Transverse colon (tissue), 4 donors: Measurements from ENCODE around the gene CRNN. TPM values are rescaled to one million over a fixed set of nuclear protein-coding genes. Genes with fewer than 3 reads are reported as not detected.

Experiments used
- DNase-seq: peaks from one replicate; pipeline ENCODE4 v3.0.0-alpha.2; 2019
- H3K27ac ChIP-seq, 4 donors: fragments of 200-600 bp; sonication (generic); 2 replicates each; pipeline ENCODE4 v1.5.1; 2016 to 2018; ENCODE audit warnings: inconsistent platforms in 4 of 4
- H3K27me3 ChIP-seq: fragments of 200-600 bp; sonication (generic); 2 replicates; pipeline ENCODE4 v1.5.1; 2017; ENCODE audit warnings: inconsistent platforms
- H3K36me3 ChIP-seq, 4 donors: fragments of 200-600 bp; sonication (generic); 2 replicates each; pipeline ENCODE4 v1.5.1; 2017 to 2019; ENCODE audit warnings: inconsistent platforms in 4 of 4
- H3K4me1 ChIP-seq, 4 donors: fragments of 200-600 bp; sonication (generic); 2 replicates each; pipeline ENCODE4 v1.5.1; 2017 to 2020; ENCODE audit warnings: inconsistent platforms in 4 of 4
- H3K4me3 ChIP-seq, 4 donors: fragments of 200-600 bp; sonication (generic); 1 replicate in 1 of 4; 2 replicates in 3 of 4; pipeline versions ENCODE4 v1.5.1 to v1.6.1; 2017 to 2019; ENCODE audit warnings: inconsistent platforms in 4 of 4
- H3K9me3 ChIP-seq, 2 donors: fragments of 200-600 bp; sonication (generic); 2 replicates each; pipeline ENCODE4 v1.5.1; 2017 to 2019; ENCODE audit warnings: inconsistent platforms in 2 of 2
- EP300 ChIP-seq: sonication (generic); formaldehyde crosslinking; IDR thresholded peaks from one replicate; pipeline ENCODE4 v1.6.1; 2017; ENCODE audit warnings: antibody characterized with exemption, low read depth
- POLR2A ChIP-seq: fragments of 450-650 bp; IDR thresholded peaks from one replicate; pipeline ENCODE4 v1.6.1; 2016; ENCODE audit warnings: antibody characterized with exemption, mild to moderate bottlenecking, moderate library complexity
- POLR2AphosphoS5 ChIP-seq, 3 donors: sonication (generic); formaldehyde crosslinking; IDR thresholded peaks; one replicate each; pipeline ENCODE4 v1.6.1; 2016; ENCODE audit warnings: antibody characterized with exemption in 3 of 3
- WGBS, 2 donors: methylation state at CpG; one replicate each; pipeline ENCODE4 v1.1.5; 2018; ENCODE audit warnings: low coverage in 1 of 2; 5-methylcytosine and 5-hydroxymethylcytosine counted together
- in situ Hi-C, 4 donors: fragments of 200-750 bp; cut with MboI; loops; one replicate each; pipeline versions ENCODE4 v1.15.0 to v1.15.1; 2017; ENCODE audit warnings: low sequenced_read_pairs in 3 of 4, low pct_ligation_motif_present in 1 of 4, low pct_unique_long_range_greater_than_20kb in 1 of 4
- intact Hi-C: fragments of 100-400 bp; cut with DNase I; formaldehyde crosslinking; loops from one replicate; pipeline ENCODE4 v1.15.1; 2023; ENCODE audit warnings: low total_unique reads
- total RNA-seq, 4 donors: library from RNA; depleted of rRNA; stranded (reverse); fragments of >200 nt; gene quantifications; one replicate each; pipeline ENCODE4 v1.1.0, GENCODE V29; 2016
- TF ChIP-seq, protein P1 (sequence below), 5 experiments: fragments of 200-600 bp in 3 of 5; fragments of 450-650 bp in 2 of 5; sonication (generic) in 3 of 5; IDR thresholded peaks; 1 replicate in 2 of 5; 2 replicates in 3 of 5; pipeline ENCODE4 v1.5.1; 2016 to 2017; ENCODE audit warnings: antibody characterized with exemption in 5 of 5, inconsistent platforms in 3 of 5, mild to moderate bottlenecking in 2 of 5, moderate library complexity in 1 of 5

CRNN gene
- total RNA-seq, 4 donors from 2014 or later: not detected

GRCh38 chr1:152444045-152444444 is 30.0 kb upstream of the CRNN start:
- in situ Hi-C loops (loop anchor here in 1 of 4 donors (10.0 kb wide), 1 partner anchor 389 kb away; no protein-coding TSS in a partner anchor), intact Hi-C loops (no loop called here)
- 57 to 71% methylated on average over 2 to 4 of the region's 4 CpGs for WGBS, 2 donors
- no peaks in the 10 kb centered on the region for H3K9me3 ChIP-seq
- H3K36me3 ChIP-seq: no peaks in the 10 kb centered on the region
- peaks cover 0 to 4% (median 0%) of the 10 kb centered on the region in 4 donors for H3K4me1 ChIP-seq
- H3K4me3 ChIP-seq: no peak overlapping the region
- H3K27me3 ChIP-seq: no peaks in the 10 kb centered on the region
- no peak for DNase-seq
- TF ChIP-seq POLR2A (no peak), EP300 (no peak), POLR2AphosphoS5 (IDR thresholded peaks at IDR 0.05) (no peak)
- TF ChIP-seq, protein P1, sequence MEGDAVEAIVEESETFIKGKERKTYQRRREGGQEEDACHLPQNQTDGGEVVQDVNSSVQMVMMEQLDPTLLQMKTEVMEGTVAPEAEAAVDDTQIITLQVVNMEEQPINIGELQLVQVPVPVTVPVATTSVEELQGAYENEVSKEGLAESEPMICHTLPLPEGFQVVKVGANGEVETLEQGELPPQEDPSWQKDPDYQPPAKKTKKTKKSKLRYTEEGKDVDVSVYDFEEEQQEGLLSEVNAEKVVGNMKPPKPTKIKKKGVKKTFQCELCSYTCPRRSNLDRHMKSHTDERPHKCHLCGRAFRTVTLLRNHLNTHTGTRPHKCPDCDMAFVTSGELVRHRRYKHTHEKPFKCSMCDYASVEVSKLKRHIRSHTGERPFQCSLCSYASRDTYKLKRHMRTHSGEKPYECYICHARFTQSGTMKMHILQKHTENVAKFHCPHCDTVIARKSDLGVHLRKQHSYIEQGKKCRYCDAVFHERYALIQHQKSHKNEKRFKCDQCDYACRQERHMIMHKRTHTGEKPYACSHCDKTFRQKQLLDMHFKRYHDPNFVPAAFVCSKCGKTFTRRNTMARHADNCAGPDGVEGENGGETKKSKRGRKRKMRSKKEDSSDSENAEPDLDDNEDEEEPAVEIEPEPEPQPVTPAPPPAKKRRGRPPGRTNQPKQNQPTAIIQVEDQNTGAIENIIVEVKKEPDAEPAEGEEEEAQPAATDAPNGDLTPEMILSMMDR (IDR thresholded peaks at IDR 0.05): no peak
- H3K27ac ChIP-seq: no peak overlapping the region

DNA sequence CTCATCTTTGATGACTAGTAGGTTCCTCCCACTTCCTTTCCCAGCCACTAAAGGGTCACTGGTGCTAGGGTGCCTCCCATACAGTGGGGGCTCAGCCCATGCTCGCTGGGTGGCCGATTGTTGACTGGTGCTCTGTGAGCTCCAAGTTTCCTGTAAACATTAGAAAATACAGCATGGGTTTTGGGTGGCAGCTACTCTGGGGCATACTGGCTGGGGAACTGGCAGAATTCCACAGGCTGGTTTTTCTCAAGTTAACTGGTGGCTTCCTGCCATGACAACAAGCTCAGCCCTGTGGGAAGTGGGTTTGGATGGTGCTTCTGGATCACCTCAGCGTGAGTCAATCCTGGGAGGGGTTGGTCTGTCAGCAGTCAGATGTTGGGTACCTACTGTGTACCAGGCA is 28.7 kb upstream of the CRNN start:
- DNase-seq: peak; percentile 25
- no peak overlapping the region for H3K4me3 ChIP-seq
- intact Hi-C loops: no loop called here
- peaks cover 0 to 4% (median 0%) of the 10 kb centered on the region in 4 donors for H3K4me1 ChIP-seq
- no peak overlapping the region for H3K27ac ChIP-seq
- TF ChIP-seq EP300 (no peak), POLR2A (no peak), POLR2AphosphoS5 (IDR thresholded peaks at IDR 0.05) (peak; percentile 33 to 63 (median 51))
- TF ChIP-seq, protein P1 (IDR thresholded peaks at IDR 0.05): no peak
- no peaks in the 10 kb centered on the region for H3K9me3 ChIP-seq
- H3K36me3 ChIP-seq: no peaks in the 10 kb centered on the region
- no peaks in the 10 kb centered on the region for H3K27me3 ChIP-seq
- 44% methylated on average over 2 to 3 of the region's 3 CpGs for WGBS, 2 donors
- in situ Hi-C loops: loop anchor here in 1 of 4 donors (10.0 kb wide), 1 partner anchor 388 kb away; no protein-coding TSS in a partner anchor

GRCh38 chr1:152442301-152442700 is 28.2 kb upstream of the CRNN start:
- no peak for DNase-seq
- Histone ChIP-seq H3K27ac (no peak overlapping the region), H3K4me3 (no peak overlapping the region), H3K36me3 (no peaks in the 10 kb centered on the region), H3K4me1 (peaks cover 0 to 4% (median 0%) of the 10 kb centered on the region in 4 donors), H3K27me3 (no peaks in the 10 kb centered on the region), H3K9me3 (no peaks in the 10 kb centered on the region)
- intact Hi-C loops: no loop called here
- WGBS, 2 donors: 61 to 73% methylated on average over 3 to 8 of the region's 8 CpGs
- TF ChIP-seq POLR2A (no peak), EP300 (no peak)
- in situ Hi-C loops: loop anchor here in 1 of 4 donors (10.0 kb wide), 1 partner anchor 388 kb away; no protein-coding TSS in a partner anchor

GRCh38 chr1:152441756-152442155 is 27.7 kb upstream of the CRNN start:
- H3K4me1 ChIP-seq: peaks cover 0 to 4% (median 0%) of the 10 kb centered on the region in 4 donors
- H3K27me3 ChIP-seq: no peaks in the 10 kb centered on the region
- no peak for DNase-seq
- H3K9me3 ChIP-seq: no peaks in the 10 kb centered on the region
- no peak overlapping the region for H3K27ac ChIP-seq
- intact Hi-C loops (no loop called here), in situ Hi-C loops (loop anchor here in 1 of 4 donors (10.0 kb wide), 1 partner anchor 387 kb away; no protein-coding TSS in a partner anchor)
- WGBS, 2 donors: 82% methylated on average over 2 of the region's 2 CpGs; no CpG with 5 or more reads in 1 of the 2 donors
- H3K4me3 ChIP-seq: no peak overlapping the region
- no peaks in the 10 kb centered on the region for H3K36me3 ChIP-seq
- TF ChIP-seq POLR2AphosphoS5 (IDR thresholded peaks at IDR 0.05) (no peak), POLR2A (no peak), EP300 (no peak)
- TF ChIP-seq, protein P1 (IDR thresholded peaks at IDR 0.05): no peak
